Measurements from ENCODE around the gene OR8B12. TPM values are rescaled to one million over a fixed set of nuclear protein-coding genes. Genes with fewer than 3 reads are reported as not detected.

The OR8B12 gene
- total RNA-seq = not detected

GRCh38 chr11:124543554-124543953 is at the start of gene OR8B12:
OR8B12 (minus strand) TSS chr11:124543654; CDS start chr11:124543654, 0 bp downstream.
- no peak for DNase-seq (ENCODE audit: low spot score)

GRCh38 chr11:124592627-124593026 is 49.2 kb upstream of the OR8B12 start:
- no peak for DNase-seq (ENCODE audit: low spot score)

GRCh38 chr11:124591430-124591829 is 48.0 kb upstream of the OR8B12 start:
- DNase-seq (ENCODE audit: low spot score) = no peak

- peak; percentile 53 for DNase-seq (ENCODE audit: low spot score)
These were observed 42.9 kb upstream of the OR8B12 start for GRCh38 chr11:124586238-124586860.

- DNase-seq (ENCODE audit: low spot score) = no peak
These were observed 41.4 kb upstream of the OR8B12 start for GRCh38 chr11:124584681-124585372.

GRCh38 chr11:124583781-124584180 is 40.3 kb upstream of the OR8B12 start:
- no peak for DNase-seq (ENCODE audit: low spot score)

GRCh38 chr11:124582565-124582964 is 39.1 kb upstream of the OR8B12 start:
- DNase-seq (ENCODE audit: low spot score) = no peak

GRCh38 chr11:124581817-124582216 is 38.4 kb upstream of the OR8B12 start:
- no peak for DNase-seq (ENCODE audit: low spot score)

- DNase-seq (ENCODE audit: low spot score) = no peak
These were observed 35.3 kb upstream of the OR8B12 start for GRCh38 chr11:124578761-124579160.

GRCh38 chr11:124577716-124578427 is 34.4 kb upstream of the OR8B12 start:
- no peak for DNase-seq (ENCODE audit: low spot score)

GRCh38 chr11:124570160-124570559 is 26.7 kb upstream of the OR8B12 start:
- DNase-seq (ENCODE audit: low spot score) = no peak

- no peak for DNase-seq (ENCODE audit: low spot score)
These were observed 26.2 kb upstream of the OR8B12 start, which contains the start of gene OR8A1 for GRCh38 chr11:124569697-124570096. OR8A1 (plus strand) TSS chr11:124569997; CDS start chr11:124570120, 123 bp downstream.

- no peak for DNase-seq (ENCODE audit: low spot score)
These were observed 13.4 kb upstream of the OR8B12 start for GRCh38 chr11:124556828-124557227.

GRCh38 chr11:124551987-124552386 is 8.5 kb upstream of the OR8B12 start:
- DNase-seq (ENCODE audit: low spot score) = no peak

GRCh38 chr11:124551189-124551588 is 7.7 kb upstream of the OR8B12 start:
- no peak for DNase-seq (ENCODE audit: low spot score)

- no peak for DNase-seq (ENCODE audit: low spot score)
These were observed 309 bp downstream of the OR8B12 start for GRCh38 chr11:124543145-124543544.

- DNase-seq (ENCODE audit: low spot score) = no peak
These were observed 2.2 kb downstream of the OR8B12 start for GRCh38 chr11:124541204-124541603.

- no peak for DNase-seq (ENCODE audit: low spot score)
These were observed 5.4 kb downstream of the OR8B12 start for GRCh38 chr11:124538019-124538418.

- DNase-seq (ENCODE audit: low spot score) = peak; percentile 48
These were observed 6.9 kb downstream of the OR8B12 start for GRCh38 chr11:124536520-124536919.

- no peak for DNase-seq (ENCODE audit: low spot score)
These were observed 7.8 kb downstream of the OR8B12 start for GRCh38 chr11:124535552-124536232.

GRCh38 chr11:124534051-124534450 is 9.4 kb downstream of the OR8B12 start:
- DNase-seq (ENCODE audit: low spot score) = no peak

GRCh38 chr11:124533626-124534025 is 9.8 kb downstream of the OR8B12 start:
- no peak for DNase-seq (ENCODE audit: low spot score)

All from mucosa of gallbladder (tissue), 1 donor.